ENCODE results near the gene SMIM12. TPM values are rescaled to one million over a fixed set of nuclear protein-coding genes. Genes with fewer than 3 reads are reported as not detected.

Gene SMIM12
- total RNA-seq, 1 donor = 24.6 TPM

DNA sequence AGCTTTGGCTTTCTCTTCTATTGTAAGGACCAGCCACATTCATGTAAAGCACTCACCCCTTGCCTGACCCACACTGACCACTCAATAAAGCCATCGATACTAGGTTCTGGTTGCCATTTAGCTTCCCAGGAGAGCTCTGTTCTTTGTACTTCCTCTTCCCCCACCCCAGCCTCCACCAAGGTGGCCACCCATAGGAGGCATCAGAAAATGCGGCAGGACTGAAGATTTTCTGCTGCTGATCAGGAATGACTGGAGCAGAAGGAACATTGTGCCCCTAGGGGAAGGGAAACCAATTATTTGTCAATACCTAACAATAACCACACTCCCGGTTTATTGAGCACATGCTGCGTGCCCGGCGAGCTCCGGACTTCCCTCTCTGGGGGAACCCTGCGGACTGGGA, 5.2 kb upstream of the SMIM12 start:
- no peak overlapping the region for H3K4me3 ChIP-seq (ENCODE audit: low read depth, low read length)
- TF ChIP-seq, protein P1, sequence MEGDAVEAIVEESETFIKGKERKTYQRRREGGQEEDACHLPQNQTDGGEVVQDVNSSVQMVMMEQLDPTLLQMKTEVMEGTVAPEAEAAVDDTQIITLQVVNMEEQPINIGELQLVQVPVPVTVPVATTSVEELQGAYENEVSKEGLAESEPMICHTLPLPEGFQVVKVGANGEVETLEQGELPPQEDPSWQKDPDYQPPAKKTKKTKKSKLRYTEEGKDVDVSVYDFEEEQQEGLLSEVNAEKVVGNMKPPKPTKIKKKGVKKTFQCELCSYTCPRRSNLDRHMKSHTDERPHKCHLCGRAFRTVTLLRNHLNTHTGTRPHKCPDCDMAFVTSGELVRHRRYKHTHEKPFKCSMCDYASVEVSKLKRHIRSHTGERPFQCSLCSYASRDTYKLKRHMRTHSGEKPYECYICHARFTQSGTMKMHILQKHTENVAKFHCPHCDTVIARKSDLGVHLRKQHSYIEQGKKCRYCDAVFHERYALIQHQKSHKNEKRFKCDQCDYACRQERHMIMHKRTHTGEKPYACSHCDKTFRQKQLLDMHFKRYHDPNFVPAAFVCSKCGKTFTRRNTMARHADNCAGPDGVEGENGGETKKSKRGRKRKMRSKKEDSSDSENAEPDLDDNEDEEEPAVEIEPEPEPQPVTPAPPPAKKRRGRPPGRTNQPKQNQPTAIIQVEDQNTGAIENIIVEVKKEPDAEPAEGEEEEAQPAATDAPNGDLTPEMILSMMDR (IDR thresholded peaks at IDR 0.05; ENCODE audit: insufficient read depth, low read depth, low read length) = no peak
- no peak for DNase-seq (ENCODE audit: low read depth)

DNA sequence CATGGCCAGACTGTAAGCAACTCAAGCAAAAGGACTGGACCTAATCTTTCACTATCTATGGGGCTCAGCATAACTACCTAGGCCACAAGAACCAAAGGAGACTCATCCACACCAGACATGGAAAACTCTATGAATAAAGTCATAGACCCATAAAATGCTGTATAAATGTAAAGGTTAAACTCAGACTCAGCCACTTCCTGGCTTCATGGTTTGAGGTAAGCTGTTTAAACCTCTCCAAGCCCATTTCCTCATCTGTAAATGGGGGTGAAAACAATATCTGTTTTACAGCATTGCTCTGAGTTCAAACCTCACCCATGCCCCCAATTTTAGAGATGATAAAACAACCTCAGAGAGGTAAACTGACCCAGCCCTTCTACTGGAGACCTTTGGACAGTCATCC, 4.0 kb upstream of the SMIM12 start:
- DNase-seq (ENCODE audit: low read depth) = no peak
- TF ChIP-seq, protein P1 (IDR thresholded peaks at IDR 0.05; ENCODE audit: insufficient read depth, low read depth, low read length) = no peak

DNA sequence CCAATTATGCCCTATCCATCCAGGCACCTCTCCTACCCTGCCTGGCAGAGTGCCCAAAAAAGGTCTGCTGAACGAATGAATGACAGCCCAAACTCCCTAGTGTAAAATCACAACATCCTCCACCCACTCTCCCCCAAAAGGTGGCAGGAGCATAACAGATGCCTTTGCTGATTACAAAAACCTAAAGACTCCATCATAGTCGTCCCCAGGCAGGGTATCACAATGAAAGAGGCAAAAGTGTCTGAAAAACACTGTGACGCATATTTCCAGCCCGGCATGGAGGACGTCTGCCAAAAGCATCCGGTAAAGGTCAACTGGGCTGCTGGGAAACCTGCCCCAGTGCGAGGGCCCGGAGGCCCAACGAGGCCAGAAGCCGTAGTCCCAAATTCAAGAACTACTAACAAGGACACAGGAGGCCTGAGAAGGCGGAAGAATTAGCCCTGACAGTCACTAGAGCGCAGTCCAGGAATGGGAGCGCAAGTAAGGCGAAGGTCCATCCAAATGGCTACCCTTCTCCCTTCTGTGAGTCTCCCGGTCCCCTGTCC, 576 bp downstream of the SMIM12 start:
- TF ChIP-seq, protein P1 (IDR thresholded peaks at IDR 0.05; ENCODE audit: insufficient read depth, low read depth, low read length) = no peak
- DNase-seq (ENCODE audit: low read depth) = peak; percentile 30
- peak overlapping the region; percentile 80 for H3K4me3 ChIP-seq (ENCODE audit: low read depth, low read length)

More for the DNA sequence above, 4.0 kb upstream of the SMIM12 start:
- H3K4me3 ChIP-seq (ENCODE audit: low read depth, low read length) = no peak overlapping the region

DNA sequence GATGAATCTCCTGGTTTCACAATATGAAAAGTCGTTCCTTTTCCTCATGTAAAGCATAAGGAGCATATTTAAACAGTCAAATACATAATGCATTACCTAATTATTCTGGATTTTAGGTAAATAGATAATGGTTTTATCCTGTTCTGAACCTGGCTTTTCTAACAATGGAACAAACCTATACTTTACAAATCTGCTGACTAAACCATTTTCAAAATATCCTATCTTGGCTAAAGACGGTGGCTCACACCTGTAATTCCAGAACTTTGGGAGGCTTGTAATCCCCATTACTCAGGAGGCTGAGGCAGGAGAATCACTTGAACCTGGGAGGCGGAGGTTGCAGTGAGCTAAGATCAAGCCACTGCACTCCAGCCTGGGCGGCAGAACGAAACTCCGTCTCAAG, 2.9 kb downstream of the SMIM12 start:
- H3K4me3 ChIP-seq (ENCODE audit: low read depth, low read length) = no peak overlapping the region
- TF ChIP-seq, protein P1 (IDR thresholded peaks at IDR 0.05; ENCODE audit: insufficient read depth, low read depth, low read length) = no peak
- no peak for DNase-seq (ENCODE audit: low read depth)

DNA sequence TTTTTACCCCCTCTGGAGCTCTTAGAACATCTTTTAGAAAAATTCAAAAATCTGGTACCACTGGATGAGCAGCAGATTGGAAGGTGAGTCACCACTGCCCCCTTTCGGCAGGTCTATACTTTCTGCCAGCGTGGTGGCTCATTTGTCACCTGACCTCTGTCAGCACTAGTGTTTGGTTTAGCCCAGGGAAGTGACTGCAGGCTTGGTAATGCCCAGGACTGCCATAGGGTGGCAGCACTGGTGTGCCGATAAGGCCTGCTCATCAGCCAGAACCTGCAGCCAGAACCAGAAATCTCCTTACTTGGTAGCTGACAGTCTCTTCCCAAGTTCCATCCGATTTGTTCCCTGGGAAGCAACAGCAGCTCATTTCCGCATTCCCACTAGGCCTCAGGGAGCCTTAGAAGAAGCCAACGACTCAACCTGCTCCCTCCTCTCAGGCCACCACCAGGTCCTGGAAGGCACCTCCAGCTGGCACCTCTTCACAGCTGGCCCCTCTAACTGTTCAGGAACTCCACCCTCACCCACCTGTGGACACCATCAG, 6.8 kb downstream of the SMIM12 start:
- DNase-seq (ENCODE audit: low read depth) = peak; percentile 93
- TF ChIP-seq, protein P1 (IDR thresholded peaks at IDR 0.05; ENCODE audit: insufficient read depth, low read depth, low read length) = peak; percentile 97
- no peak overlapping the region for H3K4me3 ChIP-seq (ENCODE audit: low read depth, low read length)

DNA sequence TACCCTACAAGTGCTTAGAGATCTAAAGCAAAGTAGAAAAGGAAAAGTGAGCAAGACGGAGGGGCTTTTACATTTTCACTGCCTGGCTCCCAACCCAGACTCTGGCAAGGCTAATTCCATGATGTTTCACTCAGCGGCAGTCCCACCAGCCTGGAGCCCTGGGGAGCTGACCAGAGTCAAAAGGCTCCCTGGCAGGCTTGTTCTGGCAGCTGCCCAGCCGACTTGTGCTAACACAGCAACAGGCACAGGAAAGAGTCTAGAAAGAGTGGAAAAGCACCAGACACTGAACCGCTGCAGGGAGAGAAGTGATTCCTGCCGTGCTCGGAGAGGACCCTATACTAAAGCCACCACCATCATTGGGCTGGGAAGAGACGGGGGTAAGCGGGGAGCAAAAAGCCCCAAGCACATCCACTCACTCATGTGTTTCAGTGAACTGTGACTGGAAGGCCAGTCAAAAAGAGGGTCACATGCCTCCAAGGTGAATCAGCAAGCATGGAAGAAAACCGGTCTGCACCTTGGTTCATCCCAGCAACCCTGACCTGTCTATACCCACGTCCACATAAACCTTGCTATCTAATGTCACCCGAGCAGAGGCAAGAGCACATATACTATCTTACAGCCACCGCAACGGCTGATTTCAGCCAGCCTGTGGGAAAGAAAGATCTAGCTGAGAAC, 8.0 kb downstream of the SMIM12 start:
- DNase-seq (ENCODE audit: low read depth) = peak; percentile 10
- H3K4me3 ChIP-seq (ENCODE audit: low read depth, low read length) = no peak overlapping the region
- TF ChIP-seq, protein P1 (IDR thresholded peaks at IDR 0.05; ENCODE audit: insufficient read depth, low read depth, low read length) = no peak

Measured in fibroblast of villous mesenchyme (primary cell).